ENCODE results near the gene CMIP.

- TF ChIP-seq CTCF (IDR thresholded peaks at IDR 0.05) (no peak), POLR2AphosphoS5 (IDR thresholded peaks at IDR 0.05) (no peak), POLR2A (IDR thresholded peaks at IDR 0.05) (no peak)
Measured at GRCh38 chr16:81652798-81653505, 208.3 kb downstream of the CMIP start.
